Adrenal gland (tissue), 12 donors: Measurements from ENCODE around the gene CABP4. TPM values are rescaled to one million over a fixed set of nuclear protein-coding genes. Genes with fewer than 3 reads are reported as not detected.

Experiments
- DNase-seq, 7 donors: peaks; one replicate each; pipeline ENCODE4 v3.0.0-alpha.2; 2019 to 2020
- H3K27ac ChIP-seq, 5 donors: fragments of 200-600 bp; sonication (generic) in 4 of 5; 1 replicate in 3 of 5; 2 replicates in 2 of 5; pipeline versions ENCODE4 v1.5.1 to v1.8.0; 2016 to 2020; ENCODE audit warnings: mild to moderate bottlenecking in 1 of 5
- H3K27me3 ChIP-seq: fragments of 200-600 bp; 2 replicates; pipeline ENCODE4 v1.8.0; 2021
- H3K36me3 ChIP-seq, 2 donors: fragments of 200-600 bp; replicated peaks in 1 of 2; 1 replicate in 1 of 2; 2 replicates in 1 of 2; pipeline versions ENCODE4 v1.5.1 to v1.8.0; 2018 to 2022
- H3K4me1 ChIP-seq, 2 donors: fragments of 200-600 bp; replicated peaks in 1 of 2; 1 replicate in 1 of 2; 2 replicates in 1 of 2; pipeline versions ENCODE4 v1.5.1 to v1.8.0; 2018 to 2021
- H3K4me3 ChIP-seq, 4 donors: fragments of 200-600 bp; sonication (generic) in 3 of 4; one replicate each; pipeline ENCODE4 v1.5.1; 2016 to 2018
- H3K9me3 ChIP-seq, 3 donors: fragments of 200-600 bp; sonication (generic) in 1 of 3; replicated peaks in 1 of 3; 1 replicate in 2 of 3; 2 replicates in 1 of 3; pipeline versions ENCODE4 v1.5.1 to v1.8.0; 2016 to 2021
- CTCF ChIP-seq, 6 experiments: fragments of 450-650 bp in 4 of 6; fragments of 200-600 bp in 2 of 6; sonication (generic) in 1 of 6; IDR thresholded peaks; 1 replicate in 5 of 6; 2 replicates in 1 of 6; pipeline versions ENCODE4 v1.5.1 to v1.8.0; 2016 to 2021; ENCODE audit warnings: antibody characterized with exemption in 6 of 6, mild to moderate bottlenecking in 2 of 6, moderate library complexity in 1 of 6
- POLR2A ChIP-seq, 2 donors: fragments of 450-650 bp; IDR thresholded peaks; one replicate each; pipeline ENCODE4 v1.6.1; 2017; ENCODE audit warnings: antibody characterized with exemption in 2 of 2, mild to moderate bottlenecking in 2 of 2, moderate library complexity in 1 of 2
- WGBS, 4 donors: extraction: QIAGEN DNeasy Blood & Tissue Kit in 2 of 4; methylation state at CpG; one replicate each; pipeline versions ENCODE4 v1.1.5 to v1.1.7; 2013 to 2017; 5-methylcytosine and 5-hydroxymethylcytosine counted together
- intact Hi-C, 2 donors: fragments of 100-400 bp; cut with DNase I; formaldehyde crosslinking; loops; one replicate each; pipeline versions ENCODE4 v1.14.1 to v1.15.0; 2022 to 2023
- polyA plus RNA-seq, 3 donors: library from polyadenylated mRNA; stranded (reverse); fragments of 200-250 nt in 2 of 3; fragments of 350-450 nt in 1 of 3; fragmentation: Illumina TruSeq in 1 of 3; extraction: RNeasy Lipid Tissue Mini Kit (QIAGEN cat#74804) in 1 of 3; gene quantifications; one replicate each; pipeline ENCODE4 v1.2.3, GENCODE V29; 2013 to 2014
- total RNA-seq, 9 donors: library from RNA; depleted of rRNA in 4 of 9; stranded (reverse); fragments of >200 nt in 4 of 9; fragments of 120-200 nt in 1 of 9; fragmentation: NEBNext Ultra II Directional in 1 of 9; extraction: Animal tissue kit (Norgen Biotek cat#: 25700) in 1 of 9; gene quantifications; one replicate each; pipeline versions ENCODE4 v1.1.0 to v1.2.4, GENCODE V29; 2013 to 2023
- donor health status: healthy with polysubstance abuse.
- donor health status: Bipolar disorder and iron deficiency.
- donor health status: DM: yes; HTN: yes; CAD: no.
- donor health status: DM: no; HTN: no; CAD: no.
- donor health status: DM: no; HTN: no; CAD: no.
- donor health status: DM: yes; HTN: yes; CAD: no.

CABP4 gene
- total and polyA plus RNA-seq, 12 donors: 0.28 to 3.8 (median 1.5) TPM; not detected in 1

- no peak for TF ChIP-seq POLR2A (IDR thresholded peaks at IDR 0.05)
- TF ChIP-seq CTCF (IDR thresholded peaks at IDR 0.05): no peak
- 20 to 32% (median 23%) methylated on average over 2 to 5 of the region's 5 CpGs for WGBS, 4 donors
- Histone ChIP-seq H3K9me3 (no peaks in the 10 kb centered on the region), H3K27me3 (no peaks in the 10 kb centered on the region), H3K36me3 (no peaks in the 10 kb centered on the region), H3K4me1 (peaks cover 25 to 44% of the 10 kb centered on the region in 2 donors), H3K27ac (peak overlapping the region in 4 of 5 donors; percentile 52 to 92 (median 84)), H3K4me3 (peak overlapping the region in 2 of 4 donors; percentile 16 to 71)
- intact Hi-C loops: no loop called here
- peak in 6 of 7 donors; percentile 60 to 82 (median 66) for DNase-seq
These were observed 12.9 kb downstream of the CABP4 start for GRCh38 chr11:67468056-67468455.

GRCh38 chr11:67468456-67468758 lies 13.3 kb downstream of the CABP4 start:
- intact Hi-C loops: no loop called here
- WGBS, 4 donors: 2 to 10% (median 6%) methylated on average over 3 to 6 of the region's 6 CpGs

GRCh38 chr11:67468759-67469507 lies 13.8 kb downstream of the CABP4 start, which contains the start of gene TMEM134:
TSS of gene TMEM134 (minus strand) at chr11:67469251. CDS start at chr11:67469192, 59 bp downstream.
- H3K36me3 ChIP-seq: no peaks in the 10 kb centered on the region
- DNase-seq: peak; percentile 92 to 96 (median 94)
- H3K9me3 ChIP-seq: no peaks in the 10 kb centered on the region
- H3K27ac ChIP-seq: peak within 1 kb of the TSS; percentile 52 to 92 (median 84)
- H3K4me1 ChIP-seq: peaks cover 17 to 38% of the 10 kb centered on the region in 2 donors
- 0 to 1% (median 0%) methylated on average over 2 to 76 of the region's 76 CpGs for WGBS, 4 donors
- TF ChIP-seq POLR2A (IDR thresholded peaks at IDR 0.05) (peak; percentile 77 to 88), CTCF (IDR thresholded peaks at IDR 0.05) (peak in 5 of 6 experiments; percentile 37 to 59 (median 41))
- H3K27me3 ChIP-seq: no peaks in the 10 kb centered on the region
- H3K4me3 ChIP-seq: peak within 1 kb of the TSS; percentile 16 to 84 (median 61)
- intact Hi-C loops: no loop called here

More at GRCh38 chr11:67468456-67468758, 13.3 kb downstream of the CABP4 start:
- peak overlapping the region; percentile 52 to 92 (median 84) for H3K27ac ChIP-seq
- no peaks in the 10 kb centered on the region for H3K9me3 ChIP-seq
- H3K36me3 ChIP-seq: no peaks in the 10 kb centered on the region
- H3K4me1 ChIP-seq: peaks cover 23 to 43% of the 10 kb centered on the region in 2 donors
- H3K27me3 ChIP-seq: no peaks in the 10 kb centered on the region
- DNase-seq: no peak
- TF ChIP-seq CTCF (IDR thresholded peaks at IDR 0.05): no peak
- TF ChIP-seq POLR2A (IDR thresholded peaks at IDR 0.05): no peak
- peak overlapping the region; percentile 16 to 84 (median 61) for H3K4me3 ChIP-seq

- Histone ChIP-seq H3K4me1 (peaks cover 12 to 33% of the 10 kb centered on the region in 2 donors), H3K9me3 (no peaks in the 10 kb centered on the region), H3K27me3 (no peaks in the 10 kb centered on the region), H3K27ac (peak overlapping the region; percentile 26 to 92 (median 81)), H3K36me3 (no peaks in the 10 kb centered on the region), H3K4me3 (peak overlapping the region in 3 of 4 donors; percentile 22 to 71 (median 34))
- WGBS, 4 donors: 13 to 19% (median 14%) methylated on average over 6 to 9 of the region's 9 CpGs
- no peak for TF ChIP-seq POLR2A (IDR thresholded peaks at IDR 0.05)
- no peak for TF ChIP-seq CTCF (IDR thresholded peaks at IDR 0.05)
- intact Hi-C loops: no loop called here
- DNase-seq: no peak
These were observed 14.3 kb downstream of the CABP4 start for GRCh38 chr11:67469508-67469811.
